Endothelial cell of umbilical vein (primary cell): ENCODE results near the gene ZBED5.

ENCODE experiments used
- POLR2A ChIP-seq: IDR thresholded peaks from 2 replicates; pipeline ENCODE4 v1.6.1; 2012; ENCODE audit warnings: low read depth, mild to moderate bottlenecking, control low read depth, low read length
- POLR2AphosphoS5 ChIP-seq: IDR thresholded peaks from 2 replicates; pipeline ENCODE4 v1.6.1; 2012; ENCODE audit warnings: low read depth, mild to moderate bottlenecking, control low read depth, low read length, moderate library complexity; ENCODE audit not compliant: insufficient read depth
- TF ChIP-seq, protein P1 (sequence below), 2 donors: IDR thresholded peaks; 1 replicate in 1 of 2; 2 replicates in 1 of 2; pipeline ENCODE4 v1.5.1; 2011; ENCODE audit warnings: low read length in 2 of 2, mild to moderate bottlenecking in 2 of 2, moderate library complexity in 2 of 2, control low read depth in 1 of 2, inconsistent platforms in 1 of 2, low read depth in 1 of 2; ENCODE audit not compliant: insufficient read depth in 1 of 2; ENCODE audit errors: extremely low read depth in 1 of 2

GRCh38 chr11:10902301-10903063, 44.6 kb upstream of the ZBED5 start:
- no peak for TF ChIP-seq POLR2A
- TF ChIP-seq POLR2AphosphoS5 = no peak
- TF ChIP-seq, protein P1, sequence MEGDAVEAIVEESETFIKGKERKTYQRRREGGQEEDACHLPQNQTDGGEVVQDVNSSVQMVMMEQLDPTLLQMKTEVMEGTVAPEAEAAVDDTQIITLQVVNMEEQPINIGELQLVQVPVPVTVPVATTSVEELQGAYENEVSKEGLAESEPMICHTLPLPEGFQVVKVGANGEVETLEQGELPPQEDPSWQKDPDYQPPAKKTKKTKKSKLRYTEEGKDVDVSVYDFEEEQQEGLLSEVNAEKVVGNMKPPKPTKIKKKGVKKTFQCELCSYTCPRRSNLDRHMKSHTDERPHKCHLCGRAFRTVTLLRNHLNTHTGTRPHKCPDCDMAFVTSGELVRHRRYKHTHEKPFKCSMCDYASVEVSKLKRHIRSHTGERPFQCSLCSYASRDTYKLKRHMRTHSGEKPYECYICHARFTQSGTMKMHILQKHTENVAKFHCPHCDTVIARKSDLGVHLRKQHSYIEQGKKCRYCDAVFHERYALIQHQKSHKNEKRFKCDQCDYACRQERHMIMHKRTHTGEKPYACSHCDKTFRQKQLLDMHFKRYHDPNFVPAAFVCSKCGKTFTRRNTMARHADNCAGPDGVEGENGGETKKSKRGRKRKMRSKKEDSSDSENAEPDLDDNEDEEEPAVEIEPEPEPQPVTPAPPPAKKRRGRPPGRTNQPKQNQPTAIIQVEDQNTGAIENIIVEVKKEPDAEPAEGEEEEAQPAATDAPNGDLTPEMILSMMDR (IDR thresholded peaks at IDR 0.05; ENCODE audit: extremely low read depth in 1 of 2, insufficient read depth in 1 of 2, low read depth in 1 of 2, low read length in 2 of 2) = no peak
